Retinal pigment epithelial cell (primary cell): ENCODE measurements around the gene DDR2.
"Not testable (repeated sequence)": the region's sequence is repeated elsewhere in the genome, so short reads cannot be mapped to it uniquely, and the experiment has no call there.

Source experiments
- DNase-seq: peaks from one replicate; pipeline ENCODE4 v3.0.0-alpha.2; 2010; ENCODE audit warnings: low read depth
- H3K4me3 ChIP-seq: 2 replicates; pipeline ENCODE4 v1.5.1; 2011; ENCODE audit warnings: mild to moderate bottlenecking, low read length, control low read depth, moderate library complexity
- TF ChIP-seq, protein P1 (sequence below): conservative IDR thresholded peaks from 2 replicates; pipeline ENCODE4 v1.5.1; 2011; ENCODE audit warnings: low read depth, low read length, control low read depth, inconsistent platforms

Gene DDR2

DNA sequence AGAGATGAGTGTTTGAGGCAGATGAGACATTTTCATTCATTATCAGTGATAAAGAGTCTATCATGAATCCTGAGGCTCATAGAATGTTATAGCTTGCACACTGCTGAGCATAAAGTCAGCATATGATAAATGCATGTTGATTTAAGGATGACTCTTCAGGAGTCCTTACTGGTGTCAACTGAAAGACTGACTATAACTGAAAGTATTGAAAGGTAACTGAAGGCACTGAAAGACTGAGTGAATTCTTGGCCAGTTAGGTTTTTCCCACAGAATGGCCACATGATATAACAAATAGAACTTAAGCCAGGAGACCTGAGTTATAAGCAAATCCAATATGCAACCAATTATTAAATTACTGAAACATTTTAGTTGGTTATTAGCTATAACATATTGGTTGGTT lies 89.2 kb downstream of the DDR2 start:
- TF ChIP-seq, protein P1, sequence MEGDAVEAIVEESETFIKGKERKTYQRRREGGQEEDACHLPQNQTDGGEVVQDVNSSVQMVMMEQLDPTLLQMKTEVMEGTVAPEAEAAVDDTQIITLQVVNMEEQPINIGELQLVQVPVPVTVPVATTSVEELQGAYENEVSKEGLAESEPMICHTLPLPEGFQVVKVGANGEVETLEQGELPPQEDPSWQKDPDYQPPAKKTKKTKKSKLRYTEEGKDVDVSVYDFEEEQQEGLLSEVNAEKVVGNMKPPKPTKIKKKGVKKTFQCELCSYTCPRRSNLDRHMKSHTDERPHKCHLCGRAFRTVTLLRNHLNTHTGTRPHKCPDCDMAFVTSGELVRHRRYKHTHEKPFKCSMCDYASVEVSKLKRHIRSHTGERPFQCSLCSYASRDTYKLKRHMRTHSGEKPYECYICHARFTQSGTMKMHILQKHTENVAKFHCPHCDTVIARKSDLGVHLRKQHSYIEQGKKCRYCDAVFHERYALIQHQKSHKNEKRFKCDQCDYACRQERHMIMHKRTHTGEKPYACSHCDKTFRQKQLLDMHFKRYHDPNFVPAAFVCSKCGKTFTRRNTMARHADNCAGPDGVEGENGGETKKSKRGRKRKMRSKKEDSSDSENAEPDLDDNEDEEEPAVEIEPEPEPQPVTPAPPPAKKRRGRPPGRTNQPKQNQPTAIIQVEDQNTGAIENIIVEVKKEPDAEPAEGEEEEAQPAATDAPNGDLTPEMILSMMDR, result no peak
- H3K4me3 ChIP-seq, result no peak overlapping the region
- no peak for DNase-seq

DNA sequence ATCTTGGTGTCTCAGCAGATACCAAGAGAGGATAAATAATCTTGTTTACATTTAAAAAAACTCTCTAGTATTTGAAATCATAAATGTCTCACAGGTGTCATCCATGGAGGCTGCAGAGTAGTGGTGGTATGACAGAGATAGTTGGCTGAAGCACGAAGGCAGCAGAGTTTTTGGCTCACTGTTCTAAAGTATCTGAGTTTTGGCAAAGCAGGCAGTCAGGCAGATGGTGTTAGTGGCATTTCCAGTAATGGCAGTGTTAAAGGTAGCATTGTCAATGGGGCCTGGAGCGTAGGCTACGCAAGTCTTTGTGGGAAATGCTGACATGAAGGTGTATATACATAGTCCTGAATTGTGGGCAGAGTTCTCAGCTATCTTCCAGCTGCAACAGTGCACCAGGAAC lies 89.8 kb downstream of the DDR2 start:
- no peak overlapping the region for H3K4me3 ChIP-seq
- DNase-seq, result no peak
- TF ChIP-seq, protein P1, result no peak

DNA sequence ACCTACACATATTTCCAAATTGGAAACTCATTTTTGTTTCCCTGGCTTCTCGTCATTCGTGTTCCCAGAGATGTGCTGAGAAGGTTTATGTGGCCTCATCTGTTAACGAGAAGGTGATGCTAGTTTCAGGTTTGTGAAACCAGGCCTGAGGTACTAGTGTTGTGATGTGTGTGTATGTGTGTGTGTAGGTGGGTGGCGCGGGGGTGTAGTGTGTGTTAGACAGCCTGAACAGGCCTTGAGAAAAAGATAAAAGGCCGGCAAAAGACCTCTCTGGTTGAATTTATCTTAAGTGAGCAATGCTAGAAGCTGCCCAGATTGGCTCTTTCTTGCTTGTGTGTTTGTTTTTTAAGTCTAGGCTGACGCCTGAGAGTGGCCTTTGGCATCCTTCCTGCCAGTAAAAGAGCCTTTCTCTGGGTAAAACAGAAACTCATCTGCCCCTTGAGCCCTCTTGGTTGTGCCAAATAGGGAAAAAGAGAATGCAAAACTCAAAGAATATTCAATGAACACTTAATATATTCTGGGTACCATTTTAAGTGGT lies 92.4 kb downstream of the DDR2 start:
- TF ChIP-seq, protein P1, result no peak
- no peak overlapping the region for H3K4me3 ChIP-seq
- DNase-seq, result no peak

DNA sequence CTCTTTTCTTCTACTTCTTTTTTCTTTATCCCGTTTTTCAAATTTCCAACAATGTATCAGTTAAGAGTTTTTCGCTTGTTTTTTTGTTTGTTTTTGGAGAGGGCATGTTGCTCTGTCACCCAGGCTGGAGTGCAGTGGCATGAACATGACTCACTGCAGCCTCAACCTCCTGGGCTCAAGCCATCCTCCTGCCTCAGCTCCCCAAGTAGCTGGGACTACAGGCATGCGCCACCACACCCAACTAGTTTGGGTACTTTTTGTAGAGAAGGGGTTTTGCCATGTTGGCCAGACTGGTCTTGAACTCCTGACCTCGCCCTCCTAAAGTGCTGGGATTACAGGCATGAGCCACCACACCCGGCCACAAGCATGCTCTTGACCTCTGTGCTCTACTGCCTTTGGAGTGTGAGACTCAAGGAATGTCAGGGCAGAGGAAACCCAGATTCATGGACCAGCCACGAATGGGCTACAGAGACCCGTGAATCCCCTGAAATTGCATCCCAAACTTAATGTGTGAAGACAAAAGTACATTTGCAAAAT lies 93.1 kb downstream of the DDR2 start:
- no peak overlapping the region for H3K4me3 ChIP-seq
- no peak for DNase-seq
- TF ChIP-seq, protein P1, result no peak

DNA sequence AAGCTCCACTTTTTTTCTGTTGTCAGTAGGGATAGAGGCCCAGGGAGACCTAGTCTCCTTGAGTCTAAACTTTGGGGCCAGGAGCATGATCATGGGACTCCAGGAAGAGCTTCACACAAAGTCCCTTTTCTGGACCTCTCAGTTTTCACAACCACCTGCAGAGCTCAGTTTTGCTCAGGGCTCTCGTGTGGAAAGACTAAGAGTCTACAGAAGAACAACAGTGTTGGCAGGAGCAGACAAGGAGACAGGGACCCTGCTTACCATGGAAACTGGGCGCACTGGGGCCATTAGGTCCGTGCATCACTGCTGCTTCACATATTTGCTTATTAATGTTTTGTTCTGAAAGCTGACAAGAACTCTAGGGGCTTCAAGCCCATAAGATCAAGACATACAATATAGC lies 94.3 kb downstream of the DDR2 start:
- H3K4me3 ChIP-seq, result no peak overlapping the region
- no peak for DNase-seq
- TF ChIP-seq, protein P1, result no peak

DNA sequence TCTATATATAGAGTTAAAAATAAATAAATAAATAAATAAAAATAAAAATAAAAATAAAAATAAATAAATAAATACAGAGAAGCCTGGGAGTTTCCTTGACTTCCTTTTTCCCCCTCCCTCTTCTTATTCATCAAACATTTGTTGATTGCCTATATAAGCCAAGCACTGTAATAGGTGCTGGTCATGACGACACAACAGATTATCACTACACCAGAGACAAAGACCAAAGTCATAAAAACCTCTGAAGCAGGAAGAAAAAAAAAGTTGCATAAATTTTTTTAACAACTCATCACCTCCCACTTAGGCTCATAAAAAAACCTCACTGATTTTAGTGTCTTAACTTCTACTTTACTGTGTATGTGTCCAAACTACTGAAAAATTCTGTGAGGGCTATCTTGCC lies 95.2 kb downstream of the DDR2 start:
- H3K4me3 ChIP-seq, DNase-seq: not testable (repeated sequence)

DNA sequence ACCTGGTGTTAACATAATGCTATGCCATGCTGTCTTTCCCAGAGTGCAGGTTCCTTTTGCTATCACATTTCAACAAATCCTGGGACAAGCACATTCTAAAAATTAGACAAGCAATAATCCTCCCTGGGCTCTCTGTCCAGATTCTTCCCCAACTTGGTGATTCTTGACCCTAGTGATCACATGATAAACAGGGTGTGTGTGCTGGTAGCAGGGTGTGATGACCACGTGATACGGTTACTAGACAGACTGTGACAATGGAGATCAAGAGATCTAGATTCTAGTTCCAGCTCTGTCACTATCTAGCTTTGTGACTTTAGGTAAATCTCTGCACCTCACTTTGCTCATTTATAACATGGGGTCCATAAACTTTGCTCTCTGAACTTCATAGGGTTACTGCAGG lies 96.3 kb downstream of the DDR2 start:
- DNase-seq, result no peak
- TF ChIP-seq, protein P1, result no peak
- H3K4me3 ChIP-seq, result no peak overlapping the region

DNA sequence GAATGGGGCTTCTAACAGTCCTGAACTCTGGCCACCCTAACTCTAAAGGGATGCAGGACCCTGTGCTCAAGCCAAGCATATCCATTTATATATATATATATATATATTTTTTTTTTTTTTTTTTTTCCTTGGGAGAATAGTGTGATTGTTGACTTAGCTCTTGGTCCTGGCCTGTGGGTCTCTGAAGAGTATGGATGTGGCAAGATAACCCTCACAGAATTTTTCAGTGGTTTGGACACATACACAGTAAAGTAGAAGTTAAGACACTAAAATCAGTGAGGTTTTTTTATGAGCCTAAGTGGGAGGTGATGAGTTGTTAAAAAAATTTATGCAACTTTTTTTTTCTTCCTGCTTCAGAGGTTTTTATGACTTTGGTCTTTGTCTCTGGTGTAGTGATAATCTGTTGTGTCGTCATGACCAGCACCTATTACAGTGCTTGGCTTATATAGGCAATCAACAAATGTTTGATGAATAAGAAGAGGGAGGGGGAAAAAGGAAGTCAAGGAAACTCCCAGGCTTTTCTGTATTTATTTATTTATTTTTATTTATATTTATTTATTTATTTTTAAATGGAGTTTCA lies 97.0 kb downstream of the DDR2 start:
- DNase-seq, H3K4me3 ChIP-seq: not testable (repeated sequence)
